ENCODE results near the gene SMC6. TPM values are rescaled to one million over a fixed set of nuclear protein-coding genes. Genes with fewer than 3 reads are reported as not detected.

The SMC6 gene
- total RNA-seq, 6 experiments from 2014 or later = 8.1 to 14.4 (median 10.2) TPM

- intact Hi-C loops (cut with DNase I) = no loop called here
- no peak for ATAC-seq
- Histone ChIP-seq H3K4me1 (no peaks in the 10 kb centered on the region), H3K9me3 (no peaks in the 10 kb centered on the region), H3K36me3 (no peaks in the 10 kb centered on the region), H3K4me3 (no peak overlapping the region), H3K27ac (no peak overlapping the region), H3K27me3 (no peaks in the 10 kb centered on the region)
- DNase-seq = no peak
- WGBS (ENCODE audit: insufficient coverage, low coverage, low lambda C conversion rate, missing lambda C conversion rate) = 0% methylated on average over 1 of the region's 1 CpG
- TF ChIP-seq POLR2A (IDR thresholded peaks at IDR 0.05) = no peak
Measured at GRCh38 chr2:17617955-17618354, 135.7 kb downstream of the SMC6 start.

- TF ChIP-seq, protein P1, sequence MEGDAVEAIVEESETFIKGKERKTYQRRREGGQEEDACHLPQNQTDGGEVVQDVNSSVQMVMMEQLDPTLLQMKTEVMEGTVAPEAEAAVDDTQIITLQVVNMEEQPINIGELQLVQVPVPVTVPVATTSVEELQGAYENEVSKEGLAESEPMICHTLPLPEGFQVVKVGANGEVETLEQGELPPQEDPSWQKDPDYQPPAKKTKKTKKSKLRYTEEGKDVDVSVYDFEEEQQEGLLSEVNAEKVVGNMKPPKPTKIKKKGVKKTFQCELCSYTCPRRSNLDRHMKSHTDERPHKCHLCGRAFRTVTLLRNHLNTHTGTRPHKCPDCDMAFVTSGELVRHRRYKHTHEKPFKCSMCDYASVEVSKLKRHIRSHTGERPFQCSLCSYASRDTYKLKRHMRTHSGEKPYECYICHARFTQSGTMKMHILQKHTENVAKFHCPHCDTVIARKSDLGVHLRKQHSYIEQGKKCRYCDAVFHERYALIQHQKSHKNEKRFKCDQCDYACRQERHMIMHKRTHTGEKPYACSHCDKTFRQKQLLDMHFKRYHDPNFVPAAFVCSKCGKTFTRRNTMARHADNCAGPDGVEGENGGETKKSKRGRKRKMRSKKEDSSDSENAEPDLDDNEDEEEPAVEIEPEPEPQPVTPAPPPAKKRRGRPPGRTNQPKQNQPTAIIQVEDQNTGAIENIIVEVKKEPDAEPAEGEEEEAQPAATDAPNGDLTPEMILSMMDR (IDR thresholded peaks at IDR 0.05) = no peak
- no peak for TF ChIP-seq POLR2A (IDR thresholded peaks at IDR 0.05)
- Histone ChIP-seq H3K27ac (no peak overlapping the region), H3K4me3 (no peak overlapping the region), H3K27me3 (no peaks in the 10 kb centered on the region), H3K9me3 (no peaks in the 10 kb centered on the region), H3K4me1 (no peaks in the 10 kb centered on the region), H3K36me3 (no peaks in the 10 kb centered on the region)
- intact Hi-C loops (cut with DNase I) = no loop called here
- no peak for DNase-seq
- ATAC-seq = no peak
- WGBS (ENCODE audit: insufficient coverage, low coverage, low lambda C conversion rate, missing lambda C conversion rate) = 96% methylated on average over 3 of the region's 5 CpGs
Measured at GRCh38 chr2:17617516-17617915, 136.1 kb downstream of the SMC6 start.

DNA sequence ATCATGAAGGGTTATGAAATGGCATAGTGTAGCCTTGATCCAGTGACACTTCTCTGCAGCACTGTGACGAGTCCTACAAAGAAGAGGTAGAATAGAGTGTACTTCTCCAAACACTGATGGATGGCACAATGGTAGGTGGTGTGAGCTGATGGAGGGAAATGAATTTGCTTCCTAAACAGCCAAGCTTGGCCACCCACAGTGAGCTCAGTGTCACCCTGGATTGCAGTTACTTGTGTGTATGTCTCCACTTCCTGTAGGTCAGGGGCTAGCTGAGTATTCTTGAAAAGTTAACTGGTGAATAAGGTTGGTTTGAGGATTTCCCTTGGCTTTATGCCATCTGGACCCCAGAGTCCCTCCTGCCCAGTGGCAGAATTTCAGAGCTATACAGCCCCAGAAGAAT lies 137.2 kb downstream of the SMC6 start:
- H3K9me3 ChIP-seq = no peaks in the 10 kb centered on the region
- H3K4me1 ChIP-seq = no peaks in the 10 kb centered on the region
- DNase-seq = no peak
- H3K27me3 ChIP-seq = no peaks in the 10 kb centered on the region
- ATAC-seq = no peak
- WGBS (ENCODE audit: insufficient coverage, low coverage, low lambda C conversion rate, missing lambda C conversion rate) = 86% methylated on average over 1 of the region's 1 CpG
- H3K4me3 ChIP-seq = no peak overlapping the region
- no peak for TF ChIP-seq POLR2A (IDR thresholded peaks at IDR 0.05)
- TF ChIP-seq, protein P1 (IDR thresholded peaks at IDR 0.05) = no peak
- H3K36me3 ChIP-seq = no peaks in the 10 kb centered on the region
- no peak overlapping the region for H3K27ac ChIP-seq
- intact Hi-C loops (cut with DNase I) = no loop called here

- Histone ChIP-seq H3K9me3 (no peaks in the 10 kb centered on the region), H3K36me3 (no peaks in the 10 kb centered on the region), H3K27ac (no peak overlapping the region), H3K4me3 (no peak overlapping the region), H3K27me3 (no peaks in the 10 kb centered on the region), H3K4me1 (no peaks in the 10 kb centered on the region)
- WGBS (ENCODE audit: insufficient coverage, low coverage, low lambda C conversion rate, missing lambda C conversion rate) = no CpG with 5 or more reads among the region's 1 CpG
- TF ChIP-seq POLR2A (IDR thresholded peaks at IDR 0.05) = no peak
- TF ChIP-seq, protein P1 (IDR thresholded peaks at IDR 0.05) = no peak
- intact Hi-C loops (cut with DNase I) = no loop called here
- no peak for ATAC-seq
- DNase-seq = no peak
Measured at GRCh38 chr2:17615728-17616351, 137.8 kb downstream of the SMC6 start.

GRCh38 chr2:17615147-17615546 lies 138.5 kb downstream of the SMC6 start:
- Histone ChIP-seq H3K36me3 (no peaks in the 10 kb centered on the region), H3K4me3 (no peak overlapping the region), H3K27me3 (no peaks in the 10 kb centered on the region), H3K27ac (no peak overlapping the region), H3K9me3 (no peaks in the 10 kb centered on the region), H3K4me1 (no peaks in the 10 kb centered on the region)
- ATAC-seq (no peak), DNase-seq (no peak)
- intact Hi-C loops (cut with DNase I) = no loop called here
- TF ChIP-seq, protein P1 (IDR thresholded peaks at IDR 0.05) = no peak
- no peak for TF ChIP-seq POLR2A (IDR thresholded peaks at IDR 0.05)
- WGBS (ENCODE audit: insufficient coverage, low coverage, low lambda C conversion rate, missing lambda C conversion rate) = 90% methylated on average over 1 of the region's 1 CpG
